Sigmoid colon (tissue), 7 donors: ENCODE results near the gene SRM. TPM values are rescaled to one million over a fixed set of nuclear protein-coding genes. Genes with fewer than 3 reads are reported as not detected.

Source experiments
- DNase-seq: peaks from one replicate; pipeline ENCODE4 v3.0.0-alpha.2; 2019
- H3K27ac ChIP-seq, 4 donors: fragments of 200-600 bp; sonication (generic); one replicate each; pipeline ENCODE4 v1.5.1; 2016 to 2019; ENCODE audit warnings: mild to moderate bottlenecking in 1 of 4
- H3K27me3 ChIP-seq, 3 donors: fragments of 200-600 bp; sonication (generic); one replicate each; pipeline ENCODE4 v1.5.1; 2019; ENCODE audit warnings: mild to moderate bottlenecking in 1 of 3
- H3K36me3 ChIP-seq, 4 donors: fragments of 200-600 bp; sonication (generic); one replicate each; pipeline ENCODE4 v1.5.1; 2016 to 2019
- H3K4me1 ChIP-seq, 4 donors: fragments of 200-600 bp; sonication (generic); one replicate each; pipeline ENCODE4 v1.5.1; 2017 to 2019
- H3K4me3 ChIP-seq, 4 donors: fragments of 200-600 bp; sonication (generic); one replicate each; pipeline ENCODE4 v1.5.1; 2017 to 2019; ENCODE audit warnings: mild to moderate bottlenecking in 2 of 4, moderate library complexity in 1 of 4
- H3K9me3 ChIP-seq, 4 donors: fragments of 200-600 bp in 3 of 4; sonication (generic) in 3 of 4; one replicate each; pipeline versions ENCODE4 v1.5.1 to v1.6.1; 2013 to 2019
- EP300 ChIP-seq, 4 donors: sonication (generic); formaldehyde crosslinking; IDR thresholded peaks; one replicate each; pipeline ENCODE4 v1.6.1; 2017; ENCODE audit warnings: antibody characterized with exemption in 4 of 4
- POLR2A ChIP-seq, 2 donors: fragments of 450-650 bp; IDR thresholded peaks; one replicate each; pipeline ENCODE4 v1.6.1; 2016; ENCODE audit warnings: antibody characterized with exemption in 2 of 2, mild to moderate bottlenecking in 2 of 2, moderate library complexity in 2 of 2
- POLR2AphosphoS5 ChIP-seq, 4 donors: sonication (generic); formaldehyde crosslinking; IDR thresholded peaks; one replicate each; pipeline ENCODE4 v1.6.1; 2017; ENCODE audit warnings: antibody characterized with exemption in 4 of 4
- WGBS, 2 donors: extraction: QIAGEN DNeasy Blood & Tissue Kit; methylation state at CpG; one replicate each; pipeline ENCODE4 v1.1.7; 2013; 5-methylcytosine and 5-hydroxymethylcytosine counted together
- intact Hi-C: fragments of 100-400 bp; cut with DNase I; formaldehyde crosslinking; loops from one replicate; pipeline ENCODE4 v1.15.1; 2023
- polyA plus RNA-seq, 3 donors: library from polyadenylated mRNA; stranded (reverse); fragments of 200-250 nt; gene quantifications; one replicate each; pipeline ENCODE4 v1.2.3, GENCODE V29; 2013
- total RNA-seq, 4 donors: library from RNA; depleted of rRNA; stranded (reverse); fragments of >200 nt; gene quantifications; one replicate each; pipeline ENCODE4 v1.1.0, GENCODE V29; 2016
- TF ChIP-seq, protein P1 (sequence below), 4 experiments: fragments of 450-650 bp in 3 of 4; fragments of 200-600 bp in 1 of 4; IDR thresholded peaks; one replicate each; pipeline ENCODE4 v1.5.1; 2016 to 2019; ENCODE audit warnings: antibody characterized with exemption in 4 of 4, mild to moderate bottlenecking in 3 of 4, moderate library complexity in 2 of 4
- donor health status: healthy with polysubstance abuse.
- donor health status: Bipolar disorder and iron deficiency.
- donor health status: healthy.

Gene SRM
- total and polyA plus RNA-seq, 7 donors = 17.8 to 77.1 (median 28.5) TPM

DNA sequence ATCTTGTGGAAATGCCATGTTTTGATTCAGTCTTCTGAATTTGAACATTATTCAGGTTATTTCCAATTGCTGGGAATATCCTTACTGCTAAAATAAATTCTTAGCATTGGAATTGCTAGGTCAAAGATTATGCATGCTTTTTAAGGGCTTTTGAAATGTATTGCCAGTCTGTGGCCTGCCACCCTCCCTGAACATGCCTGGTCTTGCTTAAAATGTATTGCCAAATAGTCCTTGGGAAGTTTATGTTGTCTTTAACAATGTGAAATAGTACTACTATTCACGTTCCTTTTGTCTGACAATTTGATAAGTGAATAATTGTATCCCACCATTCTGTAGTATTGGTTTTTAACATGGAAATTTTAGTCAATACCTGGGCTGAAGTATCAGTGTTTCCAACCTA is 33.8 kb downstream of the SRM start:
- TF ChIP-seq EP300 (IDR thresholded peaks at IDR 0.05) = no peak
- TF ChIP-seq POLR2A (IDR thresholded peaks at IDR 0.05) = no peak
- TF ChIP-seq, protein P1, sequence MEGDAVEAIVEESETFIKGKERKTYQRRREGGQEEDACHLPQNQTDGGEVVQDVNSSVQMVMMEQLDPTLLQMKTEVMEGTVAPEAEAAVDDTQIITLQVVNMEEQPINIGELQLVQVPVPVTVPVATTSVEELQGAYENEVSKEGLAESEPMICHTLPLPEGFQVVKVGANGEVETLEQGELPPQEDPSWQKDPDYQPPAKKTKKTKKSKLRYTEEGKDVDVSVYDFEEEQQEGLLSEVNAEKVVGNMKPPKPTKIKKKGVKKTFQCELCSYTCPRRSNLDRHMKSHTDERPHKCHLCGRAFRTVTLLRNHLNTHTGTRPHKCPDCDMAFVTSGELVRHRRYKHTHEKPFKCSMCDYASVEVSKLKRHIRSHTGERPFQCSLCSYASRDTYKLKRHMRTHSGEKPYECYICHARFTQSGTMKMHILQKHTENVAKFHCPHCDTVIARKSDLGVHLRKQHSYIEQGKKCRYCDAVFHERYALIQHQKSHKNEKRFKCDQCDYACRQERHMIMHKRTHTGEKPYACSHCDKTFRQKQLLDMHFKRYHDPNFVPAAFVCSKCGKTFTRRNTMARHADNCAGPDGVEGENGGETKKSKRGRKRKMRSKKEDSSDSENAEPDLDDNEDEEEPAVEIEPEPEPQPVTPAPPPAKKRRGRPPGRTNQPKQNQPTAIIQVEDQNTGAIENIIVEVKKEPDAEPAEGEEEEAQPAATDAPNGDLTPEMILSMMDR (IDR thresholded peaks at IDR 0.05) = no peak
- no peak for TF ChIP-seq POLR2AphosphoS5 (IDR thresholded peaks at IDR 0.05)
- H3K27ac ChIP-seq = no peak overlapping the region
- WGBS, 2 donors = 67 to 88% methylated on average over 1 of the region's 1 CpG
- peaks cover 15 to 80% (median 45%) of the 10 kb centered on the region in 4 donors for H3K36me3 ChIP-seq
- H3K4me3 ChIP-seq = no peak overlapping the region
- no peaks in the 10 kb centered on the region for H3K27me3 ChIP-seq
- H3K9me3 ChIP-seq = no peaks in the 10 kb centered on the region
- intact Hi-C loops = loop anchor here (10.0 kb wide), 1 partner anchor 69 kb away; the partner anchor contains the start of gene EXOSC10
- DNase-seq = no peak
- H3K4me1 ChIP-seq = peaks cover 0 to 3% (median 0%) of the 10 kb centered on the region in 4 donors

DNA sequence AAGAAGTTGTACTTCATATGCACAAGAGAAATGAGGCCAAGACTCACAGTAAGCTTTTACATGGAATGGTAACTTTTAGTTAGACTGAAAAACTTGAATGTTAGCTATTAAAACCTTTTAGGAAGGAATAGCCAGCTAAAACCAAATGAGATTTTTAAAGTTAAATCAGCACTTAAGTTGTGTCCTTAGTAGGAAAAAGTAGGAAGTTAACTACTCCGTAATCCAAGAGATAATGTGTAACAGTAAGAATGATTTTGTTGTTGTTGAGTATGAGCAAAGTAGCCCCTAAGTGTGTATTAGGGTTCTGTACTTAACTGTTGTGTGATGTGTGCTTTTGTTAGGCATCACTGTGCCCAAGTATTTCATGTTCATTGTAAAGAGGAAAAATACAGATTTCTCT is 34.2 kb downstream of the SRM start:
- TF ChIP-seq POLR2A (IDR thresholded peaks at IDR 0.05) = no peak
- TF ChIP-seq POLR2AphosphoS5 (IDR thresholded peaks at IDR 0.05) = no peak
- no peak for TF ChIP-seq EP300 (IDR thresholded peaks at IDR 0.05)
- TF ChIP-seq, protein P1 (IDR thresholded peaks at IDR 0.05) = no peak
- no peak overlapping the region for H3K4me3 ChIP-seq
- intact Hi-C loops = loop anchor here (10.0 kb wide), 1 partner anchor 69 kb away; the partner anchor contains the start of gene EXOSC10
- H3K36me3 ChIP-seq = peaks cover 19 to 81% (median 49%) of the 10 kb centered on the region in 4 donors
- H3K9me3 ChIP-seq = no peaks in the 10 kb centered on the region
- WGBS, 2 donors = 93 to 96% methylated on average over 1 of the region's 1 CpG
- H3K4me1 ChIP-seq = peaks cover 0 to 3% (median 0%) of the 10 kb centered on the region in 4 donors
- no peak for DNase-seq
- no peak overlapping the region for H3K27ac ChIP-seq
- H3K27me3 ChIP-seq = no peaks in the 10 kb centered on the region

DNA sequence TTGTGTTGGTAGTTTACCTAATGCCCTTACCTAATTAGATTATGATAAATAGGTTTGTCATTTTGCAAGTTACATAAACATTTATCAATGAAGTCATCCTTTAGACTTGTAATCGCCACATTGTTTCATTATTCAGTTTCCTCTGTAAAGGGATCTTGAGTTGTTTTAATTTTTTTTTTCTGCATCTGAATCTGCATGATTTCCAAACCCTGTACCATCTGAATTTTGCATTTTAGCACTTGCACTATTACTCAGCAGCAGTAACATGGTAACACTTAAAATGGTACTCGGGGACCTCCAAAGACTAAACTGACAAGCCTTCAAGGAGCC is 35.0 kb downstream of the SRM start:
- Histone ChIP-seq H3K36me3 (peaks cover 26 to 81% (median 56%) of the 10 kb centered on the region in 4 donors), H3K4me1 (peaks cover 0 to 3% (median 0%) of the 10 kb centered on the region in 4 donors), H3K27ac (no peak overlapping the region), H3K27me3 (no peaks in the 10 kb centered on the region), H3K4me3 (no peak overlapping the region), H3K9me3 (no peaks in the 10 kb centered on the region)
- TF ChIP-seq POLR2AphosphoS5 (IDR thresholded peaks at IDR 0.05) = no peak
- TF ChIP-seq EP300 (IDR thresholded peaks at IDR 0.05) = no peak
- TF ChIP-seq, protein P1 (IDR thresholded peaks at IDR 0.05) = no peak
- TF ChIP-seq POLR2A (IDR thresholded peaks at IDR 0.05) = no peak
- 82 to 89% methylated on average over 2 of the region's 2 CpGs for WGBS, 2 donors
- no peak for DNase-seq
- intact Hi-C loops = loop anchor here (10.0 kb wide), 1 partner anchor 70 kb away; the partner anchor contains the start of gene EXOSC10

DNA sequence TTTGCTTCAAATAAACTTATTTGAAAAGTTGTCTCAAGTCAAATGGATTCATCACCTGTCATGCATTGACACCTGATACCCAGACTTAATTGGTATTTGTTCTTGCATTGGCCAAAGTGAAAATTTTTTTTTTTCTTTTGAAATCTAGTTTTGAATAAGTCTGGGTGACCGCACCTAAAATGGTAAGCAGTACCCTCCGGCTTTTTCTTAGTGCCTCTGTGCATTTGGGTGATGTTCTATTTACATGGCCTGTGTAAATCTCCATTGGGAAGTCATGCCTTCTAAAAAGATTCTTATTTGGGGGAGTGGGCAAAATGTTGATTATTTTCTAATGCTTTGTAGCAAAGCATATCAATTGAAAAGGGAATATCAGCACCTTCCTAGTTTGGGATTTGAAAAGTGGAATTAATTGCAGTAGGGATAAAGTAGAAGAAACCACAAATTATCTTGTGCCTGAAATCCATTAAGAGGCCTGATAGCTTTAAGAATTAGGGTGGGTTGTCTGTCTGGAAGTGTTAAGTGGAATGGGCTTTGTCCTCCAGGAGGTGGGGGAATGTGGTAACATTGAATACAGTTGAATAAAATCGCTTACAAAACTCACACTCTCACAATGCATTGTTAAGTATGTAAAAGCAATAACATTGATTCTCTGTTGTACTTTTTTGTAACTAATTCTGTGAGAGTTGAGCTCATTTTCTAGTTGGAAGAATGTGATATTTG is 35.5 kb downstream of the SRM start:
- TF ChIP-seq POLR2AphosphoS5 (IDR thresholded peaks at IDR 0.05) = no peak
- TF ChIP-seq, protein P1 (IDR thresholded peaks at IDR 0.05) = no peak
- TF ChIP-seq POLR2A (IDR thresholded peaks at IDR 0.05) = no peak
- TF ChIP-seq EP300 (IDR thresholded peaks at IDR 0.05) = no peak
- DNase-seq = no peak
- intact Hi-C loops = loop anchor here (10.0 kb wide), 1 partner anchor 70 kb away; the partner anchor contains the start of gene EXOSC10
- H3K4me1 ChIP-seq = peaks cover 0 to 3% (median 0%) of the 10 kb centered on the region in 4 donors
- no peak overlapping the region for H3K4me3 ChIP-seq
- H3K27ac ChIP-seq = no peak overlapping the region
- no peaks in the 10 kb centered on the region for H3K9me3 ChIP-seq
- H3K27me3 ChIP-seq = no peaks in the 10 kb centered on the region
- WGBS, 2 donors = 88 to 89% methylated on average over 3 of the region's 3 CpGs
- peaks cover 27 to 82% (median 60%) of the 10 kb centered on the region in 4 donors for H3K36me3 ChIP-seq
